ENCODE results near the gene RNF146.

RNF146 gene

DNA sequence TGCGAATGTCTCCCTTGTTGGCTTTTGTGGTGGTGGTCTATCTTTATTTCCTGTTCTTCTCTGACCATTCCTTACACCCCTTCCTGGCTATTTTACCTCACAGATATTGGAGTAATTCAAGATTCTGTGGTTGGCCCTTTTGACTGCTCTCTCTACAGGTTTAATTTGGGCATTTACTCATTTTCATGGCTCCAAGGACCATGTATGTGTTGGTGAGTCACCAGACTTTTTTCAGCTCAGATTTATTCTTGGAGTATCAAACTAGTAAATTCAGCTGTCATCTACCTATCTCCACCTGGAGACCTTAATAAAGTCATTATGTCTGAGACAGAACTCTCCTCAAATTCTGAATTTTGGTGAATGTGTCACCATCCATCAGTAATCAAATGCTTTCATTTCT is 15.5 kb downstream of the RNF146 start:
- no peak overlapping the region for H3K4me3 ChIP-seq (ENCODE audit: control insufficient read depth, low read depth, low read length)
- DNase-seq (ENCODE audit: low read depth): no peak
- no peak for TF ChIP-seq CTCF (IDR thresholded peaks at IDR 0.05; ENCODE audit: control insufficient read depth, insufficient read depth, low read depth, low read length, missing control alignments)

- no peak overlapping the region for H3K4me3 ChIP-seq (ENCODE audit: control insufficient read depth, low read depth, low read length)
- DNase-seq (ENCODE audit: low read depth): no peak
- no peak for TF ChIP-seq CTCF (IDR thresholded peaks at IDR 0.05; ENCODE audit: control insufficient read depth, insufficient read depth, low read depth, low read length, missing control alignments)
Measured at GRCh38 chr6:127288705-127289104, 22.0 kb downstream of the RNF146 start.

GRCh38 chr6:127289934-127290333 is 23.3 kb downstream of the RNF146 start:
- TF ChIP-seq CTCF (IDR thresholded peaks at IDR 0.05; ENCODE audit: control insufficient read depth, insufficient read depth, low read depth, low read length, missing control alignments): no peak

DNA sequence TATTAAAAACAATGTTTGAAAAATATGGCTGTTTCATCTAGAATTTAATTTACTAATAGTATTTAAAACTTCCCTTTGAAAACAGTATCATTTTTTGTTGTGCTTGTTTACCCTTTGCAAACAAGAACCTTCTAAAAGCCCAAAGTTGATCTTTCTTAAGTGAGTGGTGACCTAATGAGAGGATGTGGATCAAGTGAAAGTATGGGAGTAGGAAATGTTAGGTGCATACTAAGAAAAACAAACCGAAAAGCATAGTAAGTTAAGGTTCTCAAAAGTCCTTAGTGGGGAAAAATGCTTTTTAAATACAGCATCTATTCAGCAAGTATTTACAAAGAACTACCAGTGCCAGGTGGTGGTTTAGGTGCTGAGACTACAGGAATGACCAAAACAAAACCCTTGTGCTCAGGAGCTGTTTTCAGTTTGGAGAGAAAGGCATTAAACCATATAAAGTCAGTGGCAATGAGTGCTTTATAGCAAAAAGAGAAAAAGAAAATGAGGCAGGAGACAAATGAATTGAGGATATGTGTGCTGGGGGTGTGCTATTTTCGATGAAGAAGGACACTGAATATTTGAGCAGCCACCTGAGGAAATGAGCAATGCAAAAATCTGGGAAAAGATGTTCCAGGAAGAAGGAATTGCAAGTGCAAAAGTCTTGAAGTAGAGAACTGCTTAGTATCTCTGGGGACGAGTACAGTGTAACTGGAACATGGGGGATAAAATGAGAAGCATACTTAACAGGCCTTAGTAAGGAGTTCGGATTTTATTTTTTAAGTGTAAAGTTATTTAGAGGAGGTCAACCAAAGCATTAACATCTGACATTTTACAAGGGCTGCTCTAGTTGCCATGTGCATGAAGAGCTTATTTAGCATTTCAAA is 24.0 kb downstream of the RNF146 start:
- no peak for DNase-seq (ENCODE audit: low read depth)
- H3K4me3 ChIP-seq (ENCODE audit: control insufficient read depth, low read depth, low read length): no peak overlapping the region
- no peak for TF ChIP-seq CTCF (IDR thresholded peaks at IDR 0.05; ENCODE audit: control insufficient read depth, insufficient read depth, low read depth, low read length, missing control alignments)

More at GRCh38 chr6:127289934-127290333, 23.3 kb downstream of the RNF146 start:
- no peak for DNase-seq (ENCODE audit: low read depth)
- H3K4me3 ChIP-seq (ENCODE audit: control insufficient read depth, low read depth, low read length): no peak overlapping the region

DNA sequence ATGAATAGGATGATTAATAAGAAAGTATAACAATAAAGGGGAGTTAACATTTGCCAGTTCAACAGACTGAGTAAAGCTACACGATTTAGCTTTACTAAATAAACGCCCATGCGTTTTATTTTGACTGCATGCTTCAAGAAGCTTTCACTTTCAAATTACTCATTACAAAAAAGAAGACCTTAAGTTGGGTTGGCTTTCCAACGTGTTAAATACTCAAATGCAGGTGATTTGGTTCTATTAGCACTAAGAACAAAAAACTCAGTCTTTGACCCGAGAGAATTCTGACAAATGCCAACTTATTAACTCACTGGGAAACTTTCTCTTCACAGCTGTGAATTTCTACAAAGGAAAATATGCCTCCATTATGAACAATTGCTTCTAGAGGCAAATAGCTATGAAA is 24.8 kb downstream of the RNF146 start:
- no peak overlapping the region for H3K4me3 ChIP-seq (ENCODE audit: control insufficient read depth, low read depth, low read length)
- no peak for TF ChIP-seq CTCF (IDR thresholded peaks at IDR 0.05; ENCODE audit: control insufficient read depth, insufficient read depth, low read depth, low read length, missing control alignments)

DNA sequence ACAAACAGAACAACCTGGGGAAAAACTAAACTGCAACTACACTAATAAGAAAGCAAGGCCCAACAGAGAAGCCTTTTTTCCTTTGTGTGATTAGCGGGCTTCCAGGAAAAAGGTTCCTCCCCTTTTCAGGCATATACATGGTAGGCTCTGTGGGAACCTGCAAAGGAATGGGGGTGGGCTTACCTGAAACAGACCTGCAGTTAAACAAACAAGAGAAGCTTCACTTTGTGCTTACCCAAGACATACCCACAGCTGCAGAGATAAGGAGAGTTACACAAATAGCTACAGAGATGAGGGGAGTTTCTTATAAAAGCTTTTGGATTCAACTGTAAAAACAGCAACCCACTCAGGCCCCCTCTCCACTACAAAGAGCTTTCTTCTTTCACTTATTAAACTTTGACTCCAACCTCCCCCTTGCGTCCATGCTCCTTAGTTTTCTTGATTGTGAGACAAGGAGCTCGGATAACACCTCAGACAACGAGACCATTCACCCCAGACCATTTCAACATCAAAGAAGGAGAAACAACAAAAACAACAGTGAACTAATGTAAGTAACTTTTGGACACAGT is 30.9 kb downstream of the RNF146 start:
- TF ChIP-seq CTCF (IDR thresholded peaks at IDR 0.05; ENCODE audit: control insufficient read depth, insufficient read depth, low read depth, low read length, missing control alignments): no peak
- H3K4me3 ChIP-seq (ENCODE audit: control insufficient read depth, low read depth, low read length): no peak overlapping the region
- no peak for DNase-seq (ENCODE audit: low read depth)

More for the DNA sequence above, 24.8 kb downstream of the RNF146 start:
- DNase-seq (ENCODE audit: low read depth): no peak
